Measurements from ENCODE around the gene FBXL3.

The FBXL3 gene

GRCh38 chr13:77026861-77027621 is at the start of gene FBXL3:
Gene FBXL3, minus strand, starts transcription at chr13:77027159. Its CDS starts 5,299 bp downstream, at chr13:77021860.
- DNase-seq (ENCODE audit: low spot score): peak; percentile 98

- DNase-seq (ENCODE audit: low spot score): no peak
Measured at GRCh38 chr13:77067519-77067918, 40.6 kb upstream of the FBXL3 start.

GRCh38 chr13:77065461-77066147 is 38.6 kb upstream of the FBXL3 start:
- no peak for DNase-seq (ENCODE audit: low spot score)

- no peak for DNase-seq (ENCODE audit: low spot score)
Measured at GRCh38 chr13:77062097-77062496, 35.1 kb upstream of the FBXL3 start.

- no peak for DNase-seq (ENCODE audit: low spot score)
Measured at GRCh38 chr13:77061362-77061761, 34.4 kb upstream of the FBXL3 start.

GRCh38 chr13:77056886-77057285 is 29.9 kb upstream of the FBXL3 start:
- no peak for DNase-seq (ENCODE audit: low spot score)

GRCh38 chr13:77056382-77056781 is 29.4 kb upstream of the FBXL3 start:
- DNase-seq (ENCODE audit: low spot score): no peak

- no peak for DNase-seq (ENCODE audit: low spot score)
Measured at GRCh38 chr13:77055158-77055557, 28.2 kb upstream of the FBXL3 start.

- no peak for DNase-seq (ENCODE audit: low spot score)
Measured at GRCh38 chr13:77053192-77053591, 26.2 kb upstream of the FBXL3 start.

GRCh38 chr13:77048681-77049080 is 21.7 kb upstream of the FBXL3 start:
- no peak for DNase-seq (ENCODE audit: low spot score)

GRCh38 chr13:77047649-77048343 is 20.8 kb upstream of the FBXL3 start:
- no peak for DNase-seq (ENCODE audit: low spot score)

GRCh38 chr13:77042566-77043177 is 15.7 kb upstream of the FBXL3 start:
- no peak for DNase-seq (ENCODE audit: low spot score)

GRCh38 chr13:77040835-77041234 is 13.9 kb upstream of the FBXL3 start:
- DNase-seq (ENCODE audit: low spot score): no peak

- DNase-seq (ENCODE audit: low spot score): no peak
Measured at GRCh38 chr13:77040076-77040475, 13.1 kb upstream of the FBXL3 start.

- DNase-seq (ENCODE audit: low spot score): no peak
Measured at GRCh38 chr13:77038907-77039480, 12.0 kb upstream of the FBXL3 start.

GRCh38 chr13:77036279-77036678 is 9.3 kb upstream of the FBXL3 start:
- no peak for DNase-seq (ENCODE audit: low spot score)

- no peak for DNase-seq (ENCODE audit: low spot score)
Measured at GRCh38 chr13:77034881-77035280, 7.9 kb upstream of the FBXL3 start.

- no peak for DNase-seq (ENCODE audit: low spot score)
Measured at GRCh38 chr13:77033717-77034302, 6.9 kb upstream of the FBXL3 start.

GRCh38 chr13:77031656-77032243 is 4.8 kb upstream of the FBXL3 start:
- DNase-seq (ENCODE audit: low spot score): no peak

GRCh38 chr13:77029436-77029835 is 2.5 kb upstream of the FBXL3 start:
- DNase-seq (ENCODE audit: low spot score): no peak

GRCh38 chr13:77028202-77028601 is 1.2 kb upstream of the FBXL3 start:
- DNase-seq (ENCODE audit: low spot score): no peak
